CD1c-positive myeloid dendritic cell (primary cell): ENCODE data around the gene IL32.

Experiments used
- DNase-seq: peaks from one replicate; pipeline ENCODE4 v3.0.0-alpha.2; 2016; ENCODE audit errors: extremely low spot score

Gene IL32

DNA sequence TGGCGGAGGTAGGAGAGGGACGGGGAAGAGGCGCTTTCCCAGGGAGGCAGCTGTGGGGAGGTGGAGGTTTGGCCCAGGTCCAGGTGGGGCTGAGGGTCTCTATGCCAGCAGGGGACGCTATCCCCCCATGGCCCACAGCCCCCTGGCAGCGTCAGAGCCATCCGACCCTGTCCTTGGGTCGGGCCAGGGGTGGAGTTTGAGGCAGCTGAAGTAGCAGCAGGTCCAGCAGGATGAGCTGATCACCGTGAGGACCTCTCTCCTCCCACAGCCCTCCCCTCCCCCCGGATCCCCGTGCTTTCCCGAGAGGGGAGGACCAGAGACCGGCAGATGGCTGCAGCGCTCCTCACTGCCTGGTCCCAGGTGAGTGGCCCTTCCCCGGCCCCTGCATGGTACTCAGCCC lies 50.1 kb downstream of the IL32 start:
- no peak for DNase-seq

DNA sequence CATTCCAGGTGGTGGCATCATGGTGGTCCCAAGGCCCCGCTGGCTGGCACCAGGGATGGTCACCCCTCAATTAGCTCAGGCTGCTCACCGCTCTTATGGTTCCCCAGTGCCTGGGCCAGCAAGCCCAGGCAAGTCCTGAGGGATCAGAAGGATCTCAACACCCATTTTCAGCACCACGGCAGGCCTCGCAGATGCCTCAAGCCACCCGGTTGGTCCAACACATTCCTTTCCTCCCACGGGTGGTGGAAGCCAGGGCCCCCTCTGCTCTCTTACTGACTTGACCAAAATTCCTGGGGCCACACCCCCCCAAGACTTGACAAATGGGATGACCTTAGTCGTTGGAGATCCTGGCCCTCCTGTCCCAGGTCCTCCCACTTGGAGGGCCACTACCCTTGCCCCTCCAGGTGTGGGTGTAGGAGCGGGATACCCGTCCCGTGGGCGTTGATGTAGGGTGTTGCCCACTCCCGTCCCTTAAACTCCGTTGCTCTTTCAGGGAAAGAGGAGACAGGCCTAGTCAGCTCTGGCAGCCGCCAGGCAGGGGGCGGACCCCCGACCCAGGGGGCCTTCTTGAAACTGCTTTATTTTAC lies 52.9 kb downstream of the IL32 start:
- no peak for DNase-seq

DNA sequence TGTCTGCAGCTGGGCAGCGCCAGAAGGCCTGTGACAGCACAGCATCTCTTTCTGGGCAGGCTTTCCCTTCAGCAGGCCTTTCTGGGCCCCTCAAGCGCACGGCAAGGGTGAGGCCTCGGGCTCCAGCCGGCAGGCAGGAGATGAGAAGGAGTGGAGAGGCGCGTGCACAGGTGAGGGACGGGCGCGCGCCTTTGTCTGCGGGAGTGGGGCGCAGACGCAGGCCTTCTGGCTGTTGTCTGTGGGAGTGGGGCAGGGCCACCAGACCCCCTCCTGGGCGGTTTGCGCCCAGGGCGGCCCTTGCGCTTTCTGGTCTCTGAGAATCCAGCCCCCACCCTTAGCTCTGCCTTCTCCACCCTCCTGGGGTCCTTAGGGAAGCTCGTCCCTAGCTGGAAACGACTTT lies 53.4 kb downstream of the IL32 start:
- no peak for DNase-seq
